Left ventricle myocardium inferior (tissue), 1 donor: ENCODE measurements around the gene DHDDS. TPM values are rescaled to one million over a fixed set of nuclear protein-coding genes. Genes with fewer than 3 reads are reported as not detected.

Source experiments
- DNase-seq: peaks from one replicate; pipeline ENCODE4 v3.0.0-alpha.2; 2020
- H3K27ac ChIP-seq: fragments of 200-600 bp; replicated peaks from 2 replicates; pipeline ENCODE4 v1.8.0; 2021
- H3K27me3 ChIP-seq: fragments of 200-600 bp; 2 replicates; pipeline ENCODE4 v1.8.0; 2021; ENCODE audit warnings: low read depth
- H3K36me3 ChIP-seq: fragments of 200-600 bp; 2 replicates; pipeline ENCODE4 v1.8.0; 2021
- H3K4me1 ChIP-seq: fragments of 200-600 bp; 2 replicates; pipeline ENCODE4 v1.8.0; 2021
- H3K4me3 ChIP-seq: fragments of 200-600 bp; 2 replicates; pipeline ENCODE4 v1.8.0; 2021; ENCODE audit warnings: mild to moderate bottlenecking, moderate library complexity
- H3K9me3 ChIP-seq: fragments of 200-600 bp; replicated peaks from 2 replicates; pipeline ENCODE4 v1.8.0; 2021
- CTCF ChIP-seq: fragments of 200-600 bp; IDR thresholded peaks from 2 replicates; pipeline ENCODE4 v1.8.0; 2021; ENCODE audit warnings: antibody characterized with exemption, mild to moderate bottlenecking, borderline replicate concordance
- intact Hi-C: fragments of 100-400 bp; cut with micrococcal nuclease; formaldehyde crosslinking; loops from one replicate; pipeline ENCODE4 v1.11.0; 2022
- total RNA-seq: library from RNA; stranded (reverse); fragmentation: NEBNext Ultra II Directional; extraction: Animal tissue kit (Norgen Biotek cat#: 25700); gene quantifications from one replicate; pipeline ENCODE4 v1.2.1, GENCODE V29; 2021
- donor health status: DM: no; HTN: yes; CAD: no; lungs with severe emphysema.

The DHDDS gene
- total RNA-seq, 1 donor from 2014 or later: 27.9 TPM

GRCh38 chr1:26475989-26476388 lies 43.9 kb downstream of the DHDDS start:
- no peak overlapping the region for H3K4me3 ChIP-seq
- H3K9me3 ChIP-seq: no peaks in the 10 kb centered on the region
- no peak overlapping the region for H3K27ac ChIP-seq
- DNase-seq: no peak
- intact Hi-C loops: no loop called here
- peaks cover 34% of the 10 kb centered on the region for H3K4me1 ChIP-seq
- peaks cover 51% of the 10 kb centered on the region for H3K36me3 ChIP-seq
- no peaks in the 10 kb centered on the region for H3K27me3 ChIP-seq
- no peak for TF ChIP-seq CTCF

DNA sequence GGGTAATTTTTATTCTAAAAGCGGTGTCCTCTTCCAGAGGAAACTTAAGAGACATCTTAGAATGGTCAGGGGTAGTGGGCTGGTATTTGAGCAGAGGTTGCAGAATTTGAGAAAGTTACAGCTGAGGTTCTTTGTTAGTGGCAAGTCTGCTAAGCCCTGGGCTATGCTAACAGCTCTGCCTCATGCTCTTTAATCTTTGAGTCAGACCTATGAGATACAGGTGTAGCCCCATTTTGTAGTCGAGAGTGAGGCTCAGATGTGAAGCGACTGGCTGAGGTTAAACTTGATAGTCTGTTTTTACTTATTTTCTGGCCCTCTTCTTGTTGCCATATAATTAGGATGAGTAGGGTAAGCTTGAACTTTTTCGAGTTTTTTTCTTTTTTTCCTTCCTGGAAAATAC lies 44.8 kb downstream of the DHDDS start:
- DNase-seq: no peak
- no peak overlapping the region for H3K27ac ChIP-seq
- no peak overlapping the region for H3K4me3 ChIP-seq
- H3K4me1 ChIP-seq: peaks cover 25% of the 10 kb centered on the region
- peaks cover 51% of the 10 kb centered on the region for H3K36me3 ChIP-seq
- intact Hi-C loops: no loop called here
- no peaks in the 10 kb centered on the region for H3K9me3 ChIP-seq
- no peaks in the 10 kb centered on the region for H3K27me3 ChIP-seq
- TF ChIP-seq CTCF: no peak

- H3K27me3 ChIP-seq: no peaks in the 10 kb centered on the region
- DNase-seq: no peak
- no peak for TF ChIP-seq CTCF
- no peaks in the 10 kb centered on the region for H3K9me3 ChIP-seq
- peaks cover 51% of the 10 kb centered on the region for H3K36me3 ChIP-seq
- H3K4me3 ChIP-seq: no peak overlapping the region
- intact Hi-C loops: no loop called here
- H3K27ac ChIP-seq: no peak overlapping the region
- peaks cover 19% of the 10 kb centered on the region for H3K4me1 ChIP-seq
These were observed 45.5 kb downstream of the DHDDS start for GRCh38 chr1:26477446-26478152.

- no peak overlapping the region for H3K27ac ChIP-seq
- no peak for TF ChIP-seq CTCF
- DNase-seq: no peak
- H3K27me3 ChIP-seq: no peaks in the 10 kb centered on the region
- intact Hi-C loops: no loop called here
- H3K9me3 ChIP-seq: no peaks in the 10 kb centered on the region
- peaks cover 51% of the 10 kb centered on the region for H3K36me3 ChIP-seq
- peaks cover 17% of the 10 kb centered on the region for H3K4me1 ChIP-seq
- H3K4me3 ChIP-seq: no peak overlapping the region
These were observed 46.0 kb downstream of the DHDDS start for GRCh38 chr1:26478159-26478558.

DNA sequence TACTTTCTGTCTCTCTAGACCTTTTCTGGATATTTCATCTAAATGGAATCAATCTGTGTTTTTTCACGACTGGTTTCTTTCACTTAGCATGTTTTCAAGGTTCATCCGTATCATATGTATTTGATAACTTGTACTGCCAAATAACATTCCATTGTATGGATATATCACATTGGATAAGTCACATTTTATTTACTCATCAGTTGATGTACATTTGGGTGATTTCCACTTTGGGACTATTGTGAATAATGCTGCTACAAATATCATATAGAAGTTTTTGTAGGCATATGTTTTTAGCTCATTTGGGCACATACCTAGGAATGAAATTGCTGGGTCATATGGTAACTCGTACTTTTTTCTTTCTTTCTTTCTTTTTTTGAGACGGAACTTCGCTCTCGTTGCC lies 46.9 kb downstream of the DHDDS start:
- Histone ChIP-seq H3K36me3 (peaks cover 45% of the 10 kb centered on the region), H3K4me3 (no peak overlapping the region), H3K27ac (no peak overlapping the region), H3K27me3 (no peaks in the 10 kb centered on the region), H3K4me1 (peaks cover 8% of the 10 kb centered on the region), H3K9me3 (no peaks in the 10 kb centered on the region)
- no peak for DNase-seq
- TF ChIP-seq CTCF: no peak
- intact Hi-C loops: no loop called here

DNA sequence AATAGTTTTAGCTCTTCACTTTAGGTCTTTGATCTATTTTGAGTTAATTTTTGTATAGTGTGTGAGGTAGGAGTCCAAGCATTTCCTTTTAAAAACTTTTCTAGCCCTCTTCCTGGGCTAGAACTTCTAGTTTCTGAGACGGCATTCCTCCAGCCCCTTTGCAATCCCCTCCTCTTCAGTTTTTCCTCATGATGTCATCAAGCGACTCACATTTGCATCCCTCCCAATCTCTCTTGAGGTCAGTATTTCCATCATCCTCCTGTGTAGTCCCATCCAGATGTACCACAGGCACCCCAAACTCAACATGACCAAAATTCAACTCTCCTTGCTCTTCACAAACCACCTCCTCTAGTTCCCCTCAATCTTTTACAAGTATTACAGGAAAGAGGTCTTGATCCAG lies 50.8 kb downstream of the DHDDS start:
- no peaks in the 10 kb centered on the region for H3K4me1 ChIP-seq
- intact Hi-C loops: no loop called here
- no peak for TF ChIP-seq CTCF

More for the DNA sequence above, 50.8 kb downstream of the DHDDS start:
- no peak for DNase-seq
- H3K4me3 ChIP-seq: no peak overlapping the region
- no peaks in the 10 kb centered on the region for H3K9me3 ChIP-seq
- H3K36me3 ChIP-seq: peaks cover 15% of the 10 kb centered on the region
- no peak overlapping the region for H3K27ac ChIP-seq
- H3K27me3 ChIP-seq: no peaks in the 10 kb centered on the region
